Liver (tissue), 9 donors: ENCODE measurements around the gene SLCO2A1. TPM values are rescaled to one million over a fixed set of nuclear protein-coding genes. Genes with fewer than 3 reads are reported as not detected.

Source experiments
- DNase-seq: peaks from one replicate; pipeline ENCODE4 v3.0.0-alpha.2; 2017; ENCODE audit warnings: low spot score
- H3K27ac ChIP-seq, 2 donors: one replicate each; pipeline ENCODE4 v1.7.0; 2013; ENCODE audit warnings: inconsistent platforms in 2 of 2, low read length in 2 of 2, control low read depth in 1 of 2, low read depth in 1 of 2, mild to moderate bottlenecking in 1 of 2
- H3K27me3 ChIP-seq, 4 donors: one replicate each; pipeline versions ENCODE4 v1.6.1 to v1.7.0; 2013; ENCODE audit warnings: low read length in 3 of 4, inconsistent platforms in 1 of 4, mild to moderate bottlenecking in 1 of 4, moderate library complexity in 1 of 4; ENCODE audit not compliant: control insufficient read depth in 4 of 4, insufficient read depth in 4 of 4
- H3K36me3 ChIP-seq, 4 donors: one replicate each; pipeline versions ENCODE4 v1.6.1 to v1.7.0; 2013; ENCODE audit warnings: low read length in 3 of 4, mild to moderate bottlenecking in 3 of 4, low read depth in 1 of 4, moderate library complexity in 1 of 4; ENCODE audit not compliant: control insufficient read depth in 4 of 4, insufficient read depth in 3 of 4
- H3K4me1 ChIP-seq, 4 donors: one replicate each; pipeline versions ENCODE4 v1.6.1 to v1.7.0; 2013; ENCODE audit warnings: low read length in 3 of 4, mild to moderate bottlenecking in 3 of 4, moderate library complexity in 1 of 4; ENCODE audit not compliant: control insufficient read depth in 4 of 4, insufficient read depth in 4 of 4
- H3K4me3 ChIP-seq, 3 donors: one replicate each; pipeline versions ENCODE4 v1.6.1 to v1.7.0; 2013; ENCODE audit warnings: low read length in 3 of 3, control low read depth in 1 of 3, low read depth in 1 of 3, mild to moderate bottlenecking in 1 of 3
- H3K9ac ChIP-seq, 2 donors: one replicate each; pipeline ENCODE4 v1.7.0; 2013; ENCODE audit warnings: low read length in 2 of 2, mild to moderate bottlenecking in 2 of 2, moderate library complexity in 2 of 2, control low read depth in 1 of 2, low read depth in 1 of 2
- H3K9me3 ChIP-seq, 4 donors: one replicate each; pipeline versions ENCODE4 v1.6.1 to v1.7.0; 2013; ENCODE audit warnings: low read length in 3 of 4; ENCODE audit not compliant: control insufficient read depth in 4 of 4
- ATF3 ChIP-seq: IDR thresholded peaks from 2 replicates; pipeline ENCODE4 v1.6.1; 2016; ENCODE audit warnings: antibody characterized with exemption
- CTCF ChIP-seq: fragments of 150-350 bp; IDR thresholded peaks from 2 replicates; pipeline ENCODE4 v1.5.1; 2017; ENCODE audit warnings: improper control_type of control experiment, low read depth, low read length; ENCODE audit not compliant: missing input control
- EGR1 ChIP-seq, 2 donors: IDR thresholded peaks; 2 replicates each; pipeline ENCODE4 v1.6.1; 2016 to 2018; ENCODE audit warnings: antibody characterized with exemption in 2 of 2, low read depth in 2 of 2
- FOXA1 ChIP-seq: IDR thresholded peaks from 2 replicates; pipeline ENCODE4 v1.6.1; 2016; ENCODE audit warnings: antibody characterized with exemption
- FOXA2 ChIP-seq: IDR thresholded peaks from 2 replicates; pipeline ENCODE4 v1.6.1; 2016; ENCODE audit warnings: antibody characterized with exemption
- GABPA ChIP-seq, 2 donors: IDR thresholded peaks in 1 of 2; conservative IDR thresholded peaks in 1 of 2; 2 replicates each; pipeline ENCODE4 v1.6.1; 2016; ENCODE audit warnings: antibody characterized with exemption in 2 of 2, mild to moderate bottlenecking in 1 of 2, moderate library complexity in 1 of 2
- HNF4A ChIP-seq, 2 donors: conservative IDR thresholded peaks; 2 replicates each; pipeline ENCODE4 v1.6.1; 2016; ENCODE audit warnings: antibody characterized with exemption in 2 of 2, mild to moderate bottlenecking in 2 of 2
- HNF4G ChIP-seq: IDR thresholded peaks from 2 replicates; pipeline ENCODE4 v1.6.1; 2016; ENCODE audit warnings: antibody characterized with exemption
- JUND ChIP-seq, 2 donors: IDR thresholded peaks; 2 replicates each; pipeline ENCODE4 v1.6.1; 2016; ENCODE audit warnings: antibody characterized with exemption in 2 of 2
- MAX ChIP-seq: IDR thresholded peaks from 2 replicates; pipeline ENCODE4 v1.6.1; 2016; ENCODE audit warnings: antibody characterized with exemption
- NR2F2 ChIP-seq: IDR thresholded peaks from 2 replicates; pipeline ENCODE4 v1.6.1; 2016; ENCODE audit warnings: antibody characterized with exemption
- RAD21 ChIP-seq, 2 donors: IDR thresholded peaks; 2 replicates each; pipeline ENCODE4 v1.6.1; 2016; ENCODE audit warnings: antibody characterized with exemption in 2 of 2, mild to moderate bottlenecking in 2 of 2
- REST ChIP-seq: IDR thresholded peaks from 2 replicates; pipeline ENCODE4 v1.6.1; 2016; ENCODE audit warnings: antibody characterized with exemption, mild to moderate bottlenecking
- RXRA ChIP-seq, 2 donors: IDR thresholded peaks; 2 replicates each; pipeline ENCODE4 v1.6.1; 2017 to 2018; ENCODE audit warnings: antibody characterized with exemption in 2 of 2, mild to moderate bottlenecking in 1 of 2
- SP1 ChIP-seq: IDR thresholded peaks from 2 replicates; pipeline ENCODE4 v1.6.1; 2018; ENCODE audit warnings: antibody characterized with exemption, mild to moderate bottlenecking
- TAF1 ChIP-seq: conservative IDR thresholded peaks from 2 replicates; pipeline ENCODE4 v1.6.1; 2016; ENCODE audit warnings: antibody characterized with exemption, mild to moderate bottlenecking
- ZBTB33 ChIP-seq: IDR thresholded peaks from 2 replicates; pipeline ENCODE4 v1.6.1; 2016; ENCODE audit warnings: antibody characterized with exemption
- WGBS: extraction: QIAGEN DNeasy Blood & Tissue Kit; methylation state at CpG from one replicate; pipeline ENCODE4 v1.1.7; 2013; 5-methylcytosine and 5-hydroxymethylcytosine counted together
- polyA plus RNA-seq, 2 donors: library from polyadenylated mRNA; stranded (reverse) in 1 of 2; unstranded in 1 of 2; fragments of 200-250 nt in 1 of 2; fragments of >200 nt in 1 of 2; fragmentation: Nextera tagmentation in 1 of 2; extraction: Ambion mirVana in 1 of 2; gene quantifications; one replicate each; pipeline versions ENCODE4 v1.2.1 to v1.2.3, GENCODE V29; 2013 to 2015
- total RNA-seq, 2 donors: library from RNA; depleted of rRNA; stranded (reverse); fragments of >200 nt; gene quantifications; one replicate each; pipeline ENCODE4 v1.2.3, GENCODE V29; 2014
- donor health status: healthy.
- donor health status: healthy.
- donor health status: healthy.
- donor health status: healthy.
- donor health status: healthy.

Gene SLCO2A1
- total and polyA plus RNA-seq, 4 donors, result 0.56 to 3.1 (median 2.2) TPM

- Histone ChIP-seq H3K27me3 (no peaks in the 10 kb centered on the region), H3K4me1 (no peaks in the 10 kb centered on the region), H3K4me3 (no peak overlapping the region), H3K36me3 (no peaks in the 10 kb centered on the region), H3K27ac (no peak overlapping the region), H3K9me3 (no peaks in the 10 kb centered on the region), H3K9ac (no peak overlapping the region)
- WGBS, result 93% methylated on average over 11 of the region's 11 CpGs
- TF ChIP-seq RAD21 (IDR thresholded peaks at IDR 0.05) (no peak), SP1 (no peak), NR2F2 (no peak), HNF4A (conservative IDR thresholded peaks at IDR 0.05) (no peak), ZBTB33 (no peak), REST (no peak), RXRA (IDR thresholded peaks at IDR 0.05) (no peak), TAF1 (no peak), HNF4G (no peak), ATF3 (no peak), FOXA1 (no peak), JUND (IDR thresholded peaks at IDR 0.05) (no peak), CTCF (no peak), GABPA (IDR thresholded peaks at IDR 0.05 in 1 of 2, conservative IDR thresholded peaks at IDR 0.05 in 1 of 2) (no peak), EGR1 (IDR thresholded peaks at IDR 0.05; ENCODE audit: low read depth in 2 of 2) (no peak), FOXA2 (no peak), MAX (no peak)
- DNase-seq, result peak; percentile 30
Observed at GRCh38 chr3:133934996-133935842, 94.5 kb downstream of the SLCO2A1 start.
